GM06990 (cell line): ENCODE data around the gene C14orf180.

ENCODE experiments used
- DNase-seq: peaks from one replicate; pipeline ENCODE4 v3.0.0-alpha.2; 2011; ENCODE audit not compliant: insufficient read length; ENCODE audit errors: extremely low read depth
- H3K27me3 ChIP-seq: replicated peaks from 2 replicates; pipeline ENCODE4 v1.6.0; 2011; ENCODE audit warnings: low read length; ENCODE audit not compliant: control insufficient read depth, insufficient read depth
- H3K36me3 ChIP-seq: 2 replicates; pipeline ENCODE4 v1.5.1; 2011; ENCODE audit warnings: low read length; ENCODE audit not compliant: control insufficient read depth, insufficient read depth
- H3K4me3 ChIP-seq: replicated peaks from 2 replicates; pipeline ENCODE4 v1.5.1; 2011; ENCODE audit warnings: low read depth, mild to moderate bottlenecking, control low read depth, low read length
- TF ChIP-seq, protein P1 (sequence below): IDR thresholded peaks from 2 replicates; pipeline ENCODE4 v1.5.1; 2011; ENCODE audit warnings: low read length, control low read depth, mild to moderate bottlenecking, inconsistent platforms; ENCODE audit not compliant: insufficient read depth, poor library complexity, severe bottlenecking

The C14orf180 gene

DNA sequence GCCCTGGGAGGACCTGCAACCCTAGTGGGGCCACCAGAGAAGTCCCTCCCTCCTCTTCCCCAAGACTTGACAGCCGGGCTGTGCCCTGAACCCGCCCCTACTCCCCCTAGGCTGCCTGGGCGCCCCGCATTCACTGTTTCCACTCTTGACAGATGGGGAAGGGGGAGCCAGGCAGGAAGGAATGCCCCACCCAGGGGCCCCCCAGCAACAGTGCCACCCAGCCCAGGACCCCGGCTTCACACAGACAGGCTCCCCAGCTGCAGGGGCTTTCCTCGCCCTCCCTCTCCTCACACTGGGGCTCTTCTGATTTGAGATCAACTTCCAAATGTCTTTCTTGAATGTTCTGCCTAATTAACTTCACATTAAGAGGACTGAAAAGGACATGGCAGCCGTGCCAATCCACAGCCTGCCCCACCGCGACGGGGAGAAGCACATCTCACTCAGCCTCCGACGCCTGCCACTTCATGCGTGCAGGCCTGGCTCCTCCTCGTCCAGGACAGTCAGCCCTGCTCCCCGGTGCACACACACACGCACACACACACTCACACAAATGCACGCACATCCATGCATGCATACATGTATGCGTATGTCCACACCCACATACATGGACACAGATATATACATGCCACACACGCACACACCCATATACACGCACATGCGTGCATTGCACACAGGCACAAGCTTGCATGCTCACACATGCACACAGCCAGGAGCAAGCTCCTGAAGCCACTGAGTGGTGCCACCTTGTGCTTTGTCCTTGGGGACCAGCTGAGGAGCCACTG is 19.6 kb upstream of the C14orf180 start:
- peaks cover 3% of the 10 kb centered on the region; the same call in 1 of the 2 replicates for H3K27me3 ChIP-seq
- DNase-seq = no peak

DNA sequence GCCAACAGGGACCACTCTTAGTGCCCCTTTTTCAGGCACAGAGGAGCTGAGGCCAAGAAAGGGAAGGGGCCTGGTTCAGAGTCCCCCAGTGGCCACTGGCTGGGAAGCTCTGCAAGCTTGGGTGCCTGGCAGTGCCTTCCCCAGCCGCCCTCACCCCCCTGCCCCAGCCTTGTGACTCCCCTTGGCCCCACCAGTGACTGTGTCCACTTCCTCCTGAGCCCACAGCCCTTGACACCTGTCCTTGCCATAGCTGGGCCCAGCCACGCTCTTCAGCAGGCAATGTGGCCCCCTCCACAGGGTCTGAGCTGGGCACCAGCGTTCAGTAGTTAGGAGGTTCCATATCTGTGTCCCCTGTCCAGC is 19.0 kb upstream of the C14orf180 start:
- no peaks in the 10 kb centered on the region for H3K36me3 ChIP-seq
- TF ChIP-seq, protein P1, sequence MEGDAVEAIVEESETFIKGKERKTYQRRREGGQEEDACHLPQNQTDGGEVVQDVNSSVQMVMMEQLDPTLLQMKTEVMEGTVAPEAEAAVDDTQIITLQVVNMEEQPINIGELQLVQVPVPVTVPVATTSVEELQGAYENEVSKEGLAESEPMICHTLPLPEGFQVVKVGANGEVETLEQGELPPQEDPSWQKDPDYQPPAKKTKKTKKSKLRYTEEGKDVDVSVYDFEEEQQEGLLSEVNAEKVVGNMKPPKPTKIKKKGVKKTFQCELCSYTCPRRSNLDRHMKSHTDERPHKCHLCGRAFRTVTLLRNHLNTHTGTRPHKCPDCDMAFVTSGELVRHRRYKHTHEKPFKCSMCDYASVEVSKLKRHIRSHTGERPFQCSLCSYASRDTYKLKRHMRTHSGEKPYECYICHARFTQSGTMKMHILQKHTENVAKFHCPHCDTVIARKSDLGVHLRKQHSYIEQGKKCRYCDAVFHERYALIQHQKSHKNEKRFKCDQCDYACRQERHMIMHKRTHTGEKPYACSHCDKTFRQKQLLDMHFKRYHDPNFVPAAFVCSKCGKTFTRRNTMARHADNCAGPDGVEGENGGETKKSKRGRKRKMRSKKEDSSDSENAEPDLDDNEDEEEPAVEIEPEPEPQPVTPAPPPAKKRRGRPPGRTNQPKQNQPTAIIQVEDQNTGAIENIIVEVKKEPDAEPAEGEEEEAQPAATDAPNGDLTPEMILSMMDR = no peak
- H3K4me3 ChIP-seq = no peak overlapping the region
- no peak for DNase-seq
- H3K27me3 ChIP-seq = peaks cover 5% of the 10 kb centered on the region; the same call in 1 of the 2 replicates

More for the DNA sequence above, 19.6 kb upstream of the C14orf180 start:
- Histone ChIP-seq H3K4me3 (no peak overlapping the region), H3K36me3 (no peaks in the 10 kb centered on the region)
- TF ChIP-seq, protein P1 = no peak

DNA sequence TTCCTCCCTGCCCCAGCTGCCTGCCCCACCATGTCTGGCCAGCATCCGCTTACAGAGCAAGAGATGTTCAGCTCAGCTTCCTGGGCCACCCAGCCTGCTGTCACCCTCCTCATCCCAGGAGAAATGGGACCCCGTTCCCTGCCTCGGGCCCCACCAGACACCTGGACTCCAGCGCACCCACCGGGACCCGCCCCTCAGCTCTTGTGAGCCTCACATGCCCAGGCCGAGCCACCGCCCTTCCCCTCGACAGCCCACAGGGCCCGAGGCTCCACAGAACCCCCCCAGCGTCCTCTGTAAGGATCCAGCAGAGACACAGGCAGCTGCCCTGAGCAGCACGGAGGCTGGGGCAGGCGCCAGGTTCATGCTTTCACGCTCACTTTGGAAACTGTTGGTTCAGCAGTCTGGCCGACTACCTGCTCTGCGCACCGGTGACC is 18.4 kb upstream of the C14orf180 start:
- DNase-seq = no peak
- TF ChIP-seq, protein P1 = no peak
- no peaks in the 10 kb centered on the region for H3K36me3 ChIP-seq
- H3K4me3 ChIP-seq = no peak overlapping the region
- H3K27me3 ChIP-seq = peaks cover 5% of the 10 kb centered on the region; the same call in 1 of the 2 replicates

GRCh38 chr14:104561632-104562495 is 17.7 kb upstream of the C14orf180 start:
- Histone ChIP-seq H3K27me3 (peaks cover 5% of the 10 kb centered on the region; the same call in 1 of the 2 replicates), H3K4me3 (no peak overlapping the region), H3K36me3 (no peaks in the 10 kb centered on the region)
- TF ChIP-seq, protein P1 = no peak
- DNase-seq = no peak

DNA sequence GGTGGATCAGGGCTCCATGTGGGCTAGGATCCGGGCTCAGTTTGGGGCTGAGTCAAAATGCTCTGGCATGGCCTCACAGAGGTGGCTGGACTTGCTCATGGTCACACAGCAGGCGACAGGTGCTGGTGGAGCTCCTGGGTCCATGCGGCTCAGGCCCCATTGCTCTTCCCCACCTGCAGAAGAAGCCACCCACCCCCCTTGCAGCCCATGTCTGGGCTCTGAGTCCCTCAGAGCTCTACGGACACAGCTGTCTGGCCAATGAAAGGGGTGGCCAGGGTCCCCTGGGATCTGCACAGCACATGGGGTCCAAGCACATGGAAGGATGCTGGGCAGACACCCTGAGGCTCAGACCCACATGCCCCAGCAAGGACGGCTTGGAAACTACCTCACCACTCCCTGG is 17.0 kb upstream of the C14orf180 start:
- Histone ChIP-seq H3K4me3 (no peak overlapping the region), H3K27me3 (peaks cover 5% of the 10 kb centered on the region; the same call in 1 of the 2 replicates), H3K36me3 (no peaks in the 10 kb centered on the region)
- no peak for DNase-seq
- TF ChIP-seq, protein P1 = no peak
